GM12872 (cell line): ENCODE measurements around the gene CIROP.

Experiments used
- TF ChIP-seq, protein P1 (sequence below): IDR thresholded peaks from 3 replicates; pipeline ENCODE4 v1.5.1; 2011; ENCODE audit warnings: low read depth, mild to moderate bottlenecking, low read length, moderate library complexity; ENCODE audit not compliant: insufficient read depth

Gene CIROP

DNA sequence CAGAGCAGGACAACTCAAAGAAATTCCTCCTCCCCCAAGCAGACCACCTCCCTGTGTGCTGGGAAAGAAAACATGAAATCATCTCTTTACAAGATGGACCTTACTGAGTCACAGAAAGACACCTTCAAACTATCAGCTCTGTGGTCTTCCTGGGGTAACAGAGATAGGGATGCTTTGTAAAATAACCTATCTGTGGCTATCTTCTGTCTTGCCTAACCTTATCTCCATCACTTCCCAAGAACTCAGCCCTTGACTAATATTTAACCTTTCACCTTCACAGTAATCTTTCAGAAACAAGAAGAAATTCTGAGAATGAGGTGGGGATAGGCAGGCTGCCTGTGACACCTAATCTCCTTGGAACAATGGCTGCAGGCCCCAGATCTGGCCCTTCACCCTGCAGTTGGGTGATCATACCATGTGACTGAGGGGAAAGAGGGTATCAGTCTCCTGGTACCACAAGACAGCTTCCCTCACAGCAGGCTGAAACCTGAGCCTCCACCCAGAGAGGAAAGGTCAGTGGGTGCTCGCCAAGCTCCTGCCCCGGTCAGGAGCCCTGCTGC lies 41.6 kb upstream of the CIROP start:
- TF ChIP-seq, protein P1, sequence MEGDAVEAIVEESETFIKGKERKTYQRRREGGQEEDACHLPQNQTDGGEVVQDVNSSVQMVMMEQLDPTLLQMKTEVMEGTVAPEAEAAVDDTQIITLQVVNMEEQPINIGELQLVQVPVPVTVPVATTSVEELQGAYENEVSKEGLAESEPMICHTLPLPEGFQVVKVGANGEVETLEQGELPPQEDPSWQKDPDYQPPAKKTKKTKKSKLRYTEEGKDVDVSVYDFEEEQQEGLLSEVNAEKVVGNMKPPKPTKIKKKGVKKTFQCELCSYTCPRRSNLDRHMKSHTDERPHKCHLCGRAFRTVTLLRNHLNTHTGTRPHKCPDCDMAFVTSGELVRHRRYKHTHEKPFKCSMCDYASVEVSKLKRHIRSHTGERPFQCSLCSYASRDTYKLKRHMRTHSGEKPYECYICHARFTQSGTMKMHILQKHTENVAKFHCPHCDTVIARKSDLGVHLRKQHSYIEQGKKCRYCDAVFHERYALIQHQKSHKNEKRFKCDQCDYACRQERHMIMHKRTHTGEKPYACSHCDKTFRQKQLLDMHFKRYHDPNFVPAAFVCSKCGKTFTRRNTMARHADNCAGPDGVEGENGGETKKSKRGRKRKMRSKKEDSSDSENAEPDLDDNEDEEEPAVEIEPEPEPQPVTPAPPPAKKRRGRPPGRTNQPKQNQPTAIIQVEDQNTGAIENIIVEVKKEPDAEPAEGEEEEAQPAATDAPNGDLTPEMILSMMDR: no peak

DNA sequence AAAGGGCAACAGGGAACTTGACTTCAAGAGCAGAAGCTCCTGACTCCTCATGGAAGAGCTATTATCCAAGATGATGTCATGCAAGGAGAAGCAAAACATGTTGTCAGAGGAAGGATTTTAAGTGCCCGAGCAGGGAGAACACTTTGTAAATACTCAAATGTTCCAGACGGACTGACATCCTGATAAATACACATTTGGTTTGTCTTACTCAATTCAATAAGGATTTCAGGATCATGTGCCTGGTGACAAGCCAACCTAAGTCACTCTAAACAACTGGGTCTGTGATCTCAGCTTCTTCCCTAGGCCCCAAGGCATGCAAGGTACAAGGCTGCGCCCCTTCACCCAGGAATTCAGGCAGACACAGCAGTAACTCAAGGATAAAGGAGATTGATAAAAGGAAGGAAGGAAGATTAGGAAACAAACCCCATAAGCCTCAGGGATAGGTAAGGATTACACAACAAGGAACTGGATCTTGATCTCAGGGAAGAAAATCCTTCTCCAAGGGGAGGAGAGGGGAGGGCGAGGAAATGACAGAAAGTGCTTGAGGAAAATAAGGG lies 41.1 kb upstream of the CIROP start:
- TF ChIP-seq, protein P1: no peak

DNA sequence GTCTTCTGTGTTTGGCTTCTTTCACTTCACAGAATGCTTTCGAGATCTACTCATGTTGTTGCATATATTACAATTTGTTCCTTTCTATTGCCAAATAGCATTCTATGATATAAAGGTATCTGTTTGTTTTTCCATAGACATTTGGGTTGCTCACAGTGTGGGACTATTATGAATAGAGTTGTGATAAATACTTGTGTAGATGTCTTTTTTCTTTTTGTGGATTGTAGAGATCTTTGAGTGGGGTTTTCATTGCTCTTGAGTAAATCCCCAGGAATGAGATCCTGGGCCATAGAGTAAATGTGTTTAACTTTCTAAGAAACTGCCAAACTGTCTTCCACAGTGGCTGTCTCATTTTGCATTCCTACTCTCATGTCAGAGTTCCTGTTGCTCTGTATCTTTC lies 39.1 kb upstream of the CIROP start:
- TF ChIP-seq, protein P1: no peak

DNA sequence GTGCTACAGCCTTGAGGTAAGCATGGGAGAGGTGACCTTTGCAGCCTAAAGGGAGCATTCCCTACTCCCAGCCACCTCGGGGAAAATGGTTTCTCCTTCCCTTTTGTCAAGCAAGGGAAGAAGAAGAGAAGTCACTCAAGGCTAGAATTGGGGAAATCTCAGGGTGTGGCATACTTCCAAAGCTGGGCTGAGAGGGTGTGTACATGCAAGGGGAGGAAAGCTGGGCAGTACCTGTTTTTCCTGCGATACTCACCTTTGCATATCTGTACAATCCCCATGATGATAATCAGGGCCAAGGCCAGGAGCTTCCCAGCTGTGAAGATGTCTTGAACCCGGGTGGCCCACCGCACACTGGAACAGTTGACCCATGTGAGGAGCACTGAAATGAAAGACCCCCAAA lies 38.0 kb upstream of the CIROP start:
- TF ChIP-seq, protein P1: no peak

DNA sequence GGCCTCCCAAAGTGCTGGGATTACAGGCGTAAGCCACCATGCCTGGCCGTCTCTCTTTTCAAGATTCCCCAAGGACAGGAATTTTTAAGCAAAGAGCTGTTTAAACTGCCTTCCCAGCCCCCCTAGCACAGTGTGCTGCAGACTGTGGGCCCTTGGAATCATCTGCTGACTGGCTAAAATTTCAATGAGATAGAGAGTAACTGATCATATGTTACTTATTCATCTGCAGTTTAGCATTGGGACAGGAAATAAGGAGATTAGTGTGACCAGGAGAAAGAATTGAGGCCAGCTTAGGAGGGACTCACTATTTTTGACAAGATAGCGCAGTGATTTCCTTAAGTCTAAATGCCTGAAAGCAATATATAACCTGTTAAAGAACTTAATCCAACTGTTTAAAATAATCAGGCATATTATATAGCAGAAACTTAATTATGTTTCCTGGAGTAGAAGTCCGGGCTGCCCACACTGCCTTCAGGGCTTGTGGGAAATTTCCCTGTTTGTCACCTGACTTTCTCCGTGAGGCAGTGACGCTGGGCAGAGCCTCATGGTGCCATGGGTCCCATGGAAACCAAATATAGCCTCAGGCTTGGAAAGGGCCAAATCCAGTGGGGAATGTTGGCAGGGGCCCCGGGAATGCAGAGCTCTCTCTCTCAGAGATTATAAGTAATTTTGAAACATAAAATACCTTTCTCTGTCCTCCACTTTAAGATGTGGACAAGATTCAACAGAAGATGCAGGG lies 37.1 kb upstream of the CIROP start:
- TF ChIP-seq, protein P1: no peak

DNA sequence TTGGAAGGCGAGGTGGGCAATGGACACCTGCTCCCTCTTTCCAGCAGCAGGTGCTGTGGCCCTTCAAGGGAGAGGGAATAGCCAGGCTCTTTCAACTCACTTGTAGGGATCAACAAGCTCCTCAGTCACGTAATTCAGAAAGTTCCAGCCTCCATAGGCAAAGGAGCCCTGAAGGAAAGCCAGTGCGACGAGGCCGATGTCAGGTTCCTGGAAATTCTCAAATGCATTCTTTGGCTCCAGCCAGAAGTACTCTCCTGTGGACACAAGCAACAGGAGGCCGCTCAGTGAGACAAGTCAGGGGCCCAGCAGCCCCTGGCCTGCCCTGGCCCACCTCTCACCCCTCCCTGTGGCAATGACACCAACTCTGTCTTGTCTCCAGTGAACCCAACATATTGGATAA lies 35.6 kb upstream of the CIROP start:
- TF ChIP-seq, protein P1: no peak

DNA sequence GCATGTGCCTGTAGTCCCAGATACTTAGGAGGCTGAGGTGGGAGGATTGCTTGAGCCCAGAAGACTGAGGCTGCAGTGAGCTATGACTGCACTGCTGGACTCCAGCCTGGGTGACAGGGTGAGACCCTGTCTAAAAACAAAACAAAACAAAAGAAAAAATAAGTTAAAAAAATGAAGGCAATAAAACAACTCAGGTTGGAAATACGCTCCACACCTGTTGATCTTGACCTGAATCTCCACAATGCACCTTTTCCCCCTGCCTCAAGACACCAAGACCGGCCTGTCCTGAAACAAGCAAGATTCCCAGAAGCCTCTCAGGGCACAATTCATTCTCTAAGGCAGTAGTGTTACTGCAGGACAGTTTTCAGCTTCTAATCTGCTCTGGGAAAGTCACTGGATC lies 35.1 kb upstream of the CIROP start:
- TF ChIP-seq, protein P1: no peak
